Muscle of leg (tissue), 11 donors: ENCODE measurements around the gene SEM1. TPM values are rescaled to one million over a fixed set of nuclear protein-coding genes. Genes with fewer than 3 reads are reported as not detected.
"Not testable (repeated sequence)": the region's sequence is repeated elsewhere in the genome, so short reads cannot be mapped to it uniquely, and the experiment has no call there.

Source experiments
- DNase-seq: peaks from one replicate; pipeline ENCODE4 v3.0.0; 2013
- H3K27ac ChIP-seq: one replicate; pipeline ENCODE4 v1.5.1; 2013; ENCODE audit warnings: mild to moderate bottlenecking, low read length, control low read depth
- H3K27me3 ChIP-seq: one replicate; pipeline ENCODE4 v1.6.1; 2013; ENCODE audit warnings: low read length; ENCODE audit not compliant: control insufficient read depth, insufficient read depth
- H3K36me3 ChIP-seq: one replicate; pipeline ENCODE4 v1.6.1; 2013; ENCODE audit warnings: low read length; ENCODE audit not compliant: control insufficient read depth, insufficient read depth
- H3K4me1 ChIP-seq: one replicate; pipeline ENCODE4 v1.6.1; 2013; ENCODE audit warnings: low read length; ENCODE audit not compliant: control insufficient read depth, insufficient read depth
- H3K4me3 ChIP-seq: one replicate; pipeline ENCODE4 v1.5.1; 2013; ENCODE audit warnings: low read length, control low read depth
- H3K9me3 ChIP-seq: replicated peaks from 2 replicates; pipeline ENCODE4 v1.6.1; 2013; ENCODE audit warnings: low read depth, low read length; ENCODE audit not compliant: control insufficient read depth
- WGBS: methylation state at CpG from one replicate; pipeline ENCODE4 v1.1.5; 2013; ENCODE audit warnings: missing lambda C conversion rate; ENCODE audit not compliant: insufficient coverage; 5-methylcytosine and 5-hydroxymethylcytosine counted together
- polyA plus RNA-seq, 8 donors: library from polyadenylated mRNA; unstranded; fragments of 120-200 nt; gene quantifications; one replicate each; pipeline versions ENCODE4 v1.2.1 to v1.2.3, GENCODE V29; 2013; ENCODE audit warnings: inconsistent platforms in 1 of 8, low replicate concordance in 1 of 8; ENCODE audit not compliant: insufficient read length in 8 of 8, insufficient read depth in 1 of 8
- total RNA-seq: library from RNA; stranded (reverse); fragments of 120-200 nt; gene quantifications from one replicate; pipeline ENCODE4 v1.2.4, GENCODE V29; 2013

SEM1 gene
- total and polyA plus RNA-seq, 9 donors: 60.6 to 239 (median 160) TPM

- H3K4me1 ChIP-seq: no peaks in the 10 kb centered on the region
- WGBS: 100% methylated on average over 1 of the region's 3 CpGs
- no peaks in the 10 kb centered on the region for H3K27me3 ChIP-seq
- no peak overlapping the region for H3K4me3 ChIP-seq
- peaks cover 5% of the 10 kb centered on the region for H3K36me3 ChIP-seq
- DNase-seq: no peak
- no peaks in the 10 kb centered on the region for H3K9me3 ChIP-seq
- H3K27ac ChIP-seq: no peak overlapping the region
Observed at GRCh38 chr7:96670338-96671289, 39.0 kb downstream of the SEM1 start.

GRCh38 chr7:96669812-96670211 lies 39.8 kb downstream of the SEM1 start:
- Histone ChIP-seq H3K27ac (no peak overlapping the region), H3K4me1 (no peaks in the 10 kb centered on the region), H3K9me3 (no peaks in the 10 kb centered on the region), H3K4me3 (no peak overlapping the region), H3K36me3 (peaks cover 5% of the 10 kb centered on the region), H3K27me3 (no peaks in the 10 kb centered on the region)
- no peak for DNase-seq

- DNase-seq: no peak
- H3K27me3 ChIP-seq: no peaks in the 10 kb centered on the region
- H3K4me3 ChIP-seq: no peak overlapping the region
- H3K36me3 ChIP-seq: no peaks in the 10 kb centered on the region
- H3K9me3 ChIP-seq: no peaks in the 10 kb centered on the region
- 90% methylated on average over 3 of the region's 5 CpGs for WGBS
- H3K4me1 ChIP-seq: no peaks in the 10 kb centered on the region
- H3K27ac ChIP-seq: no peak overlapping the region
Observed at GRCh38 chr7:96667026-96667425, 42.6 kb downstream of the SEM1 start.

GRCh38 chr7:96665689-96666088 lies 44.0 kb downstream of the SEM1 start:
- H3K36me3 ChIP-seq: no peaks in the 10 kb centered on the region
- no peaks in the 10 kb centered on the region for H3K4me1 ChIP-seq
- no peak for DNase-seq
- no CpG with 5 or more reads among the region's 1 CpG for WGBS
- no peaks in the 10 kb centered on the region for H3K9me3 ChIP-seq
- H3K4me3 ChIP-seq: no peak overlapping the region
- no peaks in the 10 kb centered on the region for H3K27me3 ChIP-seq
- no peak overlapping the region for H3K27ac ChIP-seq

- no peak for DNase-seq
- Histone ChIP-seq H3K4me1 (no peaks in the 10 kb centered on the region), H3K27me3 (no peaks in the 10 kb centered on the region), H3K4me3 (no peak overlapping the region), H3K36me3 (no peaks in the 10 kb centered on the region), H3K27ac (no peak overlapping the region), H3K9me3 (no peaks in the 10 kb centered on the region)
- 62% methylated on average over 1 of the region's 2 CpGs for WGBS
Observed at GRCh38 chr7:96664793-96665192, 44.9 kb downstream of the SEM1 start.

- Histone ChIP-seq H3K27me3 (no peaks in the 10 kb centered on the region), H3K9me3 (no peaks in the 10 kb centered on the region), H3K4me3 (no peak overlapping the region), H3K27ac (no peak overlapping the region), H3K4me1 (no peaks in the 10 kb centered on the region), H3K36me3 (no peaks in the 10 kb centered on the region)
- 80% methylated on average over 1 of the region's 3 CpGs for WGBS
- no peak for DNase-seq
Observed at GRCh38 chr7:96663871-96664445, 45.7 kb downstream of the SEM1 start.

- H3K36me3 ChIP-seq: no peaks in the 10 kb centered on the region
- H3K27me3 ChIP-seq: no peaks in the 10 kb centered on the region
- H3K27ac ChIP-seq: no peak overlapping the region
- H3K4me1 ChIP-seq: no peaks in the 10 kb centered on the region
- H3K9me3 ChIP-seq: no peaks in the 10 kb centered on the region
- DNase-seq: no peak
- 100% methylated on average over 2 of the region's 2 CpGs for WGBS
- no peak overlapping the region for H3K4me3 ChIP-seq
Observed at GRCh38 chr7:96663457-96663856, 46.2 kb downstream of the SEM1 start.

- H3K9me3 ChIP-seq, H3K4me3 ChIP-seq, H3K27me3 ChIP-seq, H3K4me1 ChIP-seq, H3K27ac ChIP-seq, DNase-seq, H3K36me3 ChIP-seq: not testable (repeated sequence)
- no CpG with 5 or more reads among the region's 3 CpGs for WGBS
Observed at GRCh38 chr7:96662151-96662550, 47.5 kb downstream of the SEM1 start.

GRCh38 chr7:96658022-96658412 lies 51.6 kb downstream of the SEM1 start:
- Histone ChIP-seq H3K27me3 (no peaks in the 10 kb centered on the region), H3K9me3 (no peaks in the 10 kb centered on the region), H3K4me3 (no peak overlapping the region), H3K27ac (no peak overlapping the region), H3K36me3 (no peaks in the 10 kb centered on the region), H3K4me1 (no peaks in the 10 kb centered on the region)
- no CpG with 5 or more reads among the region's 2 CpGs for WGBS
- DNase-seq: no peak

- no peak for DNase-seq
- no peak overlapping the region for H3K4me3 ChIP-seq
- no peak overlapping the region for H3K27ac ChIP-seq
- no peaks in the 10 kb centered on the region for H3K4me1 ChIP-seq
- no peaks in the 10 kb centered on the region for H3K9me3 ChIP-seq
- 71% methylated on average over 4 of the region's 7 CpGs for WGBS
- H3K36me3 ChIP-seq: no peaks in the 10 kb centered on the region
- H3K27me3 ChIP-seq: no peaks in the 10 kb centered on the region
Observed at GRCh38 chr7:96657347-96658021, 52.2 kb downstream of the SEM1 start.
